22Rv1 (cell line): Measurements from ENCODE around the gene SNAP47.

Experiments used
- H3K27ac ChIP-seq: fragments of 450-650 bp; 2 replicates; pipeline ENCODE4 v1.5.1; 2017
- ZFX ChIP-seq: fragments of 450-650 bp; IDR thresholded peaks from 2 replicates; pipeline ENCODE4 v1.6.1; 2017; ENCODE audit warnings: antibody characterized with exemption, borderline replicate concordance
- TF ChIP-seq, protein P1 (sequence below): fragments of 450-650 bp; IDR thresholded peaks from 2 replicates; pipeline ENCODE4 v1.5.1; 2017; ENCODE audit warnings: mild to moderate bottlenecking

SNAP47 gene

DNA sequence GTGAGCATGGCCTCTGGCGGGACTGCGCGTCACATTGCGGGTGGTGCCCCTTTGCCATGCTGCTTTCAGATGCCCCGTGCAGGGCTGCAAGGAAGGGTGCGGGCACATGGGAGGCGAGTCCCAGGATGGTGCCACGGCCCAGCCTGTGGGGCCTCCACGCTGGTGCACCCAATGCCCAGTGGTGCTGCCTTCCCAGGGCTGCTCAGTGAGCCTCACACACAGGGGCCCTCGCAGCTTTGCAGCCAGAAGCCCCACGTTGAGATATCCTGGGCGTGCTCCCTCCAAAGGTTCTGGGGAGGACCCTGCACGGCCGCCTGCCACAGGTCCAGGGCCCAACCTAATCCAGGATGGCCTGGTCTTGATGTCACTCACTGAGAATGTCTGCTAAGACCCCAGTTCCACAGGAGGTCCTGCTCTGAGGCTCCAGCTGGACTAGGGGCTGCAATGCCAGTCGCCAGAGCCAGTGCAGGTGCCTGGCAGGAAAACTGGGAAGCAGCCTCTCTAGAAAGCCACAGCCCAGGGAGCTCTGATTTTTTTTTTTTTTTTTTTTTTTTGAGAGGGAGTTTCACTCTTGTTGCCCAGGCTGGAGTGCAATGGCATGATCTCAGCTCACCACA, 46.2 kb downstream of the SNAP47 start:
- no peak for TF ChIP-seq ZFX
- TF ChIP-seq, protein P1, sequence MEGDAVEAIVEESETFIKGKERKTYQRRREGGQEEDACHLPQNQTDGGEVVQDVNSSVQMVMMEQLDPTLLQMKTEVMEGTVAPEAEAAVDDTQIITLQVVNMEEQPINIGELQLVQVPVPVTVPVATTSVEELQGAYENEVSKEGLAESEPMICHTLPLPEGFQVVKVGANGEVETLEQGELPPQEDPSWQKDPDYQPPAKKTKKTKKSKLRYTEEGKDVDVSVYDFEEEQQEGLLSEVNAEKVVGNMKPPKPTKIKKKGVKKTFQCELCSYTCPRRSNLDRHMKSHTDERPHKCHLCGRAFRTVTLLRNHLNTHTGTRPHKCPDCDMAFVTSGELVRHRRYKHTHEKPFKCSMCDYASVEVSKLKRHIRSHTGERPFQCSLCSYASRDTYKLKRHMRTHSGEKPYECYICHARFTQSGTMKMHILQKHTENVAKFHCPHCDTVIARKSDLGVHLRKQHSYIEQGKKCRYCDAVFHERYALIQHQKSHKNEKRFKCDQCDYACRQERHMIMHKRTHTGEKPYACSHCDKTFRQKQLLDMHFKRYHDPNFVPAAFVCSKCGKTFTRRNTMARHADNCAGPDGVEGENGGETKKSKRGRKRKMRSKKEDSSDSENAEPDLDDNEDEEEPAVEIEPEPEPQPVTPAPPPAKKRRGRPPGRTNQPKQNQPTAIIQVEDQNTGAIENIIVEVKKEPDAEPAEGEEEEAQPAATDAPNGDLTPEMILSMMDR, result no peak
- H3K27ac ChIP-seq, result no peak overlapping the region

DNA sequence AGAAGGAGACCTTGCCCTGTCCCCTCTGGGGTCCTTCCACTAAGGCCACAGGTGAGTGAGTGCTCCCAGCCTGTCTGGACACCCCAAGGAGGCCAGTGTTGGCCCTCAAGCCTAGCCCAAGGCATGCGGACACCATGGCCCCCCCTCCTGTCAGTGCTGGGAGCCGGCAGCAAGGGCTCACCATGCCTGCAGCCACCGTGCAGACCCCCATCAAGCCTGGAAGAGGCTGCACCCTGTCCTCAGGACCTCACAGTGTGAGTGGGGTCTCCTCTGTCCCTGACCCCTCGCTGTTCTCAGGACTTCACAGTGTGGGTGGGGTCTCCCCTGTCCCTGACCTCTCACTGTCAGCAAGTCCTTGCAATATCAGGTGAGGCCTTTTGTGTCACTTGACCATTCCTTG, 47.0 kb downstream of the SNAP47 start:
- no peak overlapping the region for H3K27ac ChIP-seq
- TF ChIP-seq, protein P1, result no peak
- no peak for TF ChIP-seq ZFX

DNA sequence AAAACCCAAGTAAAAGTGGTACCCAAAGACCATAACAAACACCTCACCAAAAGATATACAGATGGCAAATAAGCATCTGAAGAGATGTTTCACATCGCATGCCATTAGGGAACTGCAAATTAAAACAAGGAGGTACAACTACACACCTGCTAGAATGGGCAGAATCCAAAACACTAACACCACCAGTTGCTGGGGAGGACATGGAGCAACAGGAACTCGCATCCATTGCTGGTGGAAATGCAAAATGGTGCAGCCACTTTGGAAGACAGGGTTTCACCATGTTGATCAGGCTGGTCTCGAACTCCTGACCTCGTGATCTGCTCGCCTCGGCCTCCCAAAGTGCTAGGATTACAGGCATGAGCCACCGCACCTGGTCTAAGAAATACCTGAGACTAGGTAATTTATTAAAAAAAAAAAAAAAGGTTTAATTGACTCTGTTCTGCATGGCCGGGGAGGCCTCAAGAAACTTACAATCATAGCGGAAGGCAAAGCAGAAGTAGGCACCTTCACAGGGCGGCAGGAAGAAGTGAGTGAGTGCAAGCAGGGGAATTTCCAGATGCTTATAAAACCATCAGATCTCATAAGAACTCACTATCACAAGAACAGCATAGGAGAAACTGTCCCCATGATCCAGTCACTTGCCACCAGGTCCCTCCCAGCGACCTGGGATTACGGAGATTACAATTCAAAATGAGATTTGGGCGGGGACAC, 50.0 kb downstream of the SNAP47 start:
- H3K27ac ChIP-seq, result no peak overlapping the region
- TF ChIP-seq, protein P1, result no peak
- no peak for TF ChIP-seq ZFX

DNA sequence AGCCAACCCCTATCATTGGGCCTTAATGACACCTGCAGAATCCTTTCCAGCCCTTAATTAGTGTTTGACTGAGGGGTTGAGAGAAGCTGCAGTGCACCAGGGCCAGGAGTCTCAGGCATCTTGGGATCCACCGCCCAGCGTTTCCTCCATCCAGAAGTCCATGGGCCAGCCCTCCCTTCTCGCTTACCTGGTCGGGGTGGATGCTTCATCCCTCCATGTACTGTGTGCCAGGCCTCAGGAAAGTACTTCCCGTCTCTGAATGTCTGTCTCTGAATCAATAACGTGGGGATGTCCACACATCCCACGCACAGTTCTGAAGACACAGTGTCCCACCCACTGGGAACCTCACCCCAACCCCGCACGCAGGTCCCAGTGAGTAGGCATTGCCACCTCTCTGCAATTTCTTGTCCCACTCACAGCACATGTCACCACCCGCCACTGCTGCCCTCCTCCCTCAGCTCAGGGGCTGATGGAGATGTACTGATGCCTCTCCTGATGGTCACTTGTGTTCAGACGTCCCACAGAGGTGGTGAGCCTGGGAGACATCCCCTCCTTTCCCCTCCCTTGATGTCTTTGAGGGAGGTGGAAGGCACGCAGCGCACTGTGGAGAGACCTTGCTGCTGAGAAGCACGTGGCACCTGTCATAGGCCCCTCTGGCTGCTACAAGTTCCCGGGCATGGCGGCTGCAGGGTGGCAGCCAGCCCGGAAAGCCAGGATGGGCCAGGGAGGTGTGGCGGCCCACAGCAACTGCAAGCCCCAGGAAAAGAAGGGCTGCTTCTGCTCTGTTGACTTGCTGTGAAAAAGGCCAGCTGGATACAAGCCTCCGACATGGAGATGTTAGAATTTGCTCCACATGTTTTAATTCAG, 50.8 kb downstream of the SNAP47 start:
- no peak overlapping the region for H3K27ac ChIP-seq
- TF ChIP-seq ZFX, result no peak
- TF ChIP-seq, protein P1, result no peak

DNA sequence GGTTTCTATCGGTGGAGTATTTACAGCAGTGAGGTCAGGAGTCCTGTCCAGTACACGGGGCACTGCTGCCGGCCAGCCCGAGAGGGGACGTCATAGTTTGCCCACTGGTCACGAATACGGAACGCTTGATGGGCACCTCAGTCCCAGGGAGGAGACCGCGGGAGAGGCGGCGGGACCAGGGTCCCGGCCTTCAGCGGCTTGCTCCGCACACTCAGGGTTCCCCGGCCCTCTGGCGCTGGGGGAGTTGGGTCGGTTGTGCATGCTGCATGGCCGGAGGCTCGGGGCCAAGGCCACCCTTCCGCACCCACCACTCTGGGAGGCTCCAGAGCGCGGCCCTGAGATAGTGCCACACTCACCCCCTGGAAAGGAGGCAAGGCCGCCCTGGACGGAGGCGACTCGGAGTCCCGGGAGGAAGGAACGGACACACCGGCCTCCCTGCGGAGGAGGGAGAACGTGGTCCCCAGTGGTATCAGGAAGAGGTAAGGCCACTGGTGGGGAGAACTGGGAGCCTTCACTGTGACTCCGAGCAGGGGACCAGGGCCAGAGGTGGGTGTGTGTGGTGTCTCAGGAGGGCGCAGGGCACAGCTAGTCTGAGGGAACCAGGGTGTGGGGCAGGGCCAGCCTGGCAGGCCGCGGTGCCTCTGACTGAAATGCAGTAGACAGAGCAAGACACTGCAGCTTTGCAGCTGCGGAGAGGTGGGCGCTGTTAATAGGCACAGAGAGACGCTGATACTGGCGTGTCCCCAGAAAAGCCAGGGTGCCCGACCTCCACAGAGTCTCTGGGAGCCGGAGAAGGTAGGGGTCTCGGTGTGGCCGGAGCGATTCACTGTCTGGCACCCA, 51.7 kb downstream of the SNAP47 start:
- TF ChIP-seq ZFX, result no peak
- TF ChIP-seq, protein P1, result no peak
- H3K27ac ChIP-seq, result peak overlapping the region; percentile 72

DNA sequence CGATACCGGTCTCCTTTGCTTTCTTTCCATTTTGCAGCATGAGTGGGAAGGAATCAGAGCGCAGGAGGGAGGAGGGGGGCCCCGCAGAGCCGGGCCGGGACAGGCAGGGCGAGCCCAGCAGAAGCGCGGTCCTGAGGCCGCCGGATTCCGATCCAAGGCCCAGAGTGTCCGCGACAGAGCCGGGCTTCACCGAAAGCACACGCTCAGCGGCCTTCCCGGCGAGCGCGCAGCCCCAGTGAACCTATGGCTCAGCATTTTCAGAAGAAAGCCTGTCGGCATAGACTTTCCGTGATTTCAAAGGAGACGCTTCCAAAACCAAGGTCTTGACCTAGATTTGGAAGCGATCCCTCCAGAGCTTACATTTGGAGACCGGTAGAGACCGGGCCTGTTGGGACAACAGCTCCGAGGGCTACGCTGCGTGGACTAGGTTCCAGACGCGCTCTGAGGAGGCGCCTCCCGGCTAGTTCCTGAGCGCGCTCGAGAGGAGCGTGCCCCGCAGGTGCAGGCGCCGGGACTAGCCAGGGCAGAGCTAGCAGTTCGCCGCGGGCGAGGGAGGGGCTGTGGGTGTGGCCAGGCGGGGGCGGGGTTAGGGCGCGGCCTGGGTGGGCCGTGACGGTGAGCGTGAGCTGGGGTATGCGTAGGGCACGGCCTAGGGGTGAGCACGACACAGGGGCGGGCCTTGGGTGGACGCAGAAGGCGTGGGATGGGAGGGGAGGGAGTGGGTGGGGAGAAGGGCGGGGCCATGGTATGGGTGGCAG, 52.5 kb downstream of the SNAP47 start:
- TF ChIP-seq, protein P1, result no peak
- TF ChIP-seq ZFX, result no peak
- H3K27ac ChIP-seq, result peak overlapping the region; percentile 72
